Subcutaneous abdominal adipose tissue (tissue), 5 donors: ENCODE measurements around the gene FOXC1.

Experiments
- H3K27ac ChIP-seq: one replicate; pipeline ENCODE4 v1.7.0; 2013; ENCODE audit warnings: low read depth, mild to moderate bottlenecking, inconsistent platforms, low read length, moderate library complexity
- H3K27me3 ChIP-seq, 5 donors: one replicate each; pipeline ENCODE4 v1.7.0; 2013; ENCODE audit warnings: low read length in 5 of 5, inconsistent platforms in 1 of 5; ENCODE audit not compliant: control insufficient read depth in 5 of 5, insufficient read depth in 4 of 5
- H3K36me3 ChIP-seq, 5 donors: one replicate each; pipeline ENCODE4 v1.7.0; 2013; ENCODE audit warnings: low read length in 5 of 5; ENCODE audit not compliant: control insufficient read depth in 5 of 5, insufficient read depth in 5 of 5
- H3K4me1 ChIP-seq, 5 donors: one replicate each; pipeline ENCODE4 v1.7.0; 2013; ENCODE audit warnings: low read length in 5 of 5, mild to moderate bottlenecking in 3 of 5, moderate library complexity in 1 of 5; ENCODE audit not compliant: control insufficient read depth in 5 of 5, insufficient read depth in 5 of 5
- H3K4me3 ChIP-seq, 5 donors: one replicate each; pipeline ENCODE4 v1.7.0; 2013; ENCODE audit warnings: low read length in 5 of 5, low read depth in 1 of 5
- H3K9ac ChIP-seq, 5 donors: one replicate each; pipeline ENCODE4 v1.7.0; 2013; ENCODE audit warnings: low read length in 5 of 5, mild to moderate bottlenecking in 4 of 5, moderate library complexity in 3 of 5
- H3K9me3 ChIP-seq, 5 donors: one replicate each; pipeline ENCODE4 v1.7.0; 2013; ENCODE audit warnings: low read length in 5 of 5; ENCODE audit not compliant: control insufficient read depth in 5 of 5
- donor health status: healthy.
- donor health status: healthy.
- donor health status: healthy.
- donor health status: healthy.
- donor health status: healthy.

FOXC1 gene

DNA sequence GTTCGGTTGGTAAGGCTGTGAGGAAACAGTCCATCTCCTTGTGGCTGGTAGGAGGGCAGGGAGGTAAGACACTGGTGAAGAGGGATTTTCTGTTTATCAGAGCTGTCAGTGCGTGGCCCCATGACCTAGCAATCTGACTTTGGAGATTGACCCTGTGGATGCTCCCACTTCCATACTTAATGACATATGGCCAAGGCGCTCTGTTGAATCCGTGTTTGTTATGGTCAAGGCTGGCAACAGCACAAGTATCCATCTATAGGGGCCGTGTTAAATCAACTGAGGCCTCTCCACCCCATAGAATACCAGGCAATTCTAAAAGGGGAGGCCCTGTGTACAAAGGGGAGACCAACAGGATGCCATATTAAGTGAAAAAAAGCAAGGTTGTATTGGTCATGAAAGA is 25.6 kb upstream of the FOXC1 start:
- H3K9me3 ChIP-seq, result no peaks in the 10 kb centered on the region
- no peak overlapping the region for H3K27ac ChIP-seq
- H3K36me3 ChIP-seq, result no peaks in the 10 kb centered on the region
- no peak overlapping the region for H3K9ac ChIP-seq
- H3K4me3 ChIP-seq, result no peak overlapping the region
- H3K27me3 ChIP-seq, result peaks cover 0 to 6% (median 2%) of the 10 kb centered on the region in 5 donors
- H3K4me1 ChIP-seq, result no peaks in the 10 kb centered on the region

DNA sequence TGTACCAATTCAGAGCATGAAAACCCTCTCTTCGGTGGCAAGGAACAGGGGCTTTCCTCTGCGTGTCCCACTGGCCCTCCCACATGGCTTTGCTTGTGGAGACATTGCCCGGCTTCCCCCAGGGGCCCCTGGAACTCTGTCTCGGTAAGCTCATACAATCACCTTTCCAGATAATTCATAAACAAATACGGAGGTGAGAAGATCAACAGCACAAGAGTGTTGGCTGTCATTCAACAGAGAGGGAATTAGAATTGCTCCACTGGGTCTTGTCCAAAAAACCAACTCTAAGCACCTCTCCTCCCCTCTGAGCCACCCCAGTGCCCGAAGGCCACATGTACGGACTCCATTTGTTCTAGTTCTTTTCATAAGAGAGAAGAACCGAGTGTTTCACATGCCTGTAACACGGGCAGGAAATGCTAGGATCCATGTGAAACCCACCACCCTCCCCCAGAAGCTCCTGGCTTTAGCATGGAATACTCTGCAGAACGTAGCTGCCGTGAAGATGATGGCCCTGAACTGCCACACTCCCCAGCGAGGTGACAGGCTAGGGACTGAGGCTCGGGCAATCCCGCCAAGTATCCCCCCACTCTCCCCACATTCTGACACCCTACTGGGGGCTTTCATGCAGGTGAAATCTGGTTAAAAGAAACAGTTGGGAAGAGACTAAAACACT is 24.6 kb upstream of the FOXC1 start:
- peaks cover 0 to 8% (median 4%) of the 10 kb centered on the region in 5 donors for H3K27me3 ChIP-seq
- H3K27ac ChIP-seq, result no peak overlapping the region
- no peaks in the 10 kb centered on the region for H3K36me3 ChIP-seq
- no peak overlapping the region for H3K4me3 ChIP-seq
- no peaks in the 10 kb centered on the region for H3K9me3 ChIP-seq
- no peak overlapping the region for H3K9ac ChIP-seq
- H3K4me1 ChIP-seq, result no peaks in the 10 kb centered on the region

DNA sequence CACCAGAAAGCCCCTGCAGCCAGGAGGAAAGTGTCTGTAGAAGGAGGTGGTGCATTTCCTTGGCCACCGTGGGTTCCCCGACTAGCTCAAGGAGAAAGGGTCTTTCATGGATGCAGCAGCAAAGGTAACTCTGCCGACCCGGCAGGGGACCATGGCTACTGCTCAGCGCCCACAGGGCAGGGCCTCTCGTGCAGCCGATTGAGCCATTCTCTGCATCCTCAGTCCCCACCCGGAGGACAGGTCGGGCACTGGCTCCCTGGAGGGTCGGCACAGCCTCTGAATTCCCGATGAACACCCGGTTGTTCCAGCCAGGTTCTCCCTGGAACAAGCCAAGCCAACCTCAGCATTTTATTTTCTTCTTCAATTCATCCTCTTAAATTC is 24.1 kb upstream of the FOXC1 start:
- Histone ChIP-seq H3K27me3 (peaks cover 0 to 6% (median 4%) of the 10 kb centered on the region in 5 donors), H3K4me3 (no peak overlapping the region), H3K9me3 (no peaks in the 10 kb centered on the region), H3K9ac (no peak overlapping the region), H3K36me3 (no peaks in the 10 kb centered on the region), H3K4me1 (no peaks in the 10 kb centered on the region), H3K27ac (no peak overlapping the region)

DNA sequence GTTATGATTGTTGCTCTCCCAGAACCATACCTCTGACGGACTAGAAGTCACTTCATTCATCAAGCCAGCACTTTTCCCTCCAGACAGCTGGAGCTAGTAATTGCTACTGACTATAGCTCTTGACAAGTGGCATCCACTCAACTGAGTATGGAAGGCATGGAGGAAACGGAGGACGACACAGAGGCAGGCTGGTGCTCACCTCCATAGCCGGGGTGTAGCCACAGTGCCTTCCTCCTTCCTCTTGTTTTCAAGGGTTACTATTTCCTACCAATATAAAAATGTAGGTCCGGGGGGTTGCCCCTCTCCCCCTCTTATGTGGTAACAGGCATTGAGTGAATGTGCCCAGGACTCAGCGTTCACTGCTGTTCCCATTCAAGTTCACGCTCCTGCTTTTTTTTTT is 23.5 kb upstream of the FOXC1 start:
- H3K27me3 ChIP-seq, result peaks cover 0 to 5% (median 4%) of the 10 kb centered on the region in 5 donors
- no peaks in the 10 kb centered on the region for H3K4me1 ChIP-seq
- H3K27ac ChIP-seq, result no peak overlapping the region
- H3K4me3 ChIP-seq, result no peak overlapping the region
- H3K9ac ChIP-seq, result no peak overlapping the region
- no peaks in the 10 kb centered on the region for H3K9me3 ChIP-seq
- H3K36me3 ChIP-seq, result no peaks in the 10 kb centered on the region

DNA sequence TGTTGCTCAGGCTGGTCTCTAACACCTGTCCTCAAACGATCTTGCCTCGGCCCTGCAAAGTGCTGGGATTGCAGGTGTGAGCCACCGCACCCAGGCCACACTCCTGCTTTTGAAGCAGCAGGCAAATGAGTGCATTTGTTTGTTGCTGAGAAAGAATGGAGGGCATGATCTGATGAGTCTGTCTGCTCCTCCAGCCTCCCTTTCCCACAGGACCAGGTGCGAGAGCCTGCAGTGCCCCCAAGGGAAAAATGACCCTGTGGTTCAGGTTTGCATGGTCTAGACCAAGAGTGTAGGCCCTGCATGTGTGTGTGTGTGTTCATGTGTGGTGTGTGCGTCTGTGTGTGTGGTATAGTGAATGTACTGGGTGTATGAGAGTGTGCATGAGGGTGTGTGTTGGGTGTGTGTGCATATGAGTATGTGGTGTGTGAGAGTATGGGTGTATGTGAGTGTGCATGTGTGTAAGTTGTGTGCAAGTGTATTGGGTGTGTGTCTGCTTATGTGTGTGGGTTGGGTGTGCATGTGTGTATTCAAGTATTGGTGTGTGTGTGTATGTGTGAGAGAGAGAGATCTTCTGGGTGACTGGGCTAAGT is 22.8 kb upstream of the FOXC1 start:
- no peak overlapping the region for H3K27ac ChIP-seq
- H3K4me3 ChIP-seq, result no peak overlapping the region
- H3K9ac ChIP-seq, result no peak overlapping the region
- H3K36me3 ChIP-seq, result no peaks in the 10 kb centered on the region
- H3K9me3 ChIP-seq, result no peaks in the 10 kb centered on the region
- no peaks in the 10 kb centered on the region for H3K4me1 ChIP-seq
- H3K27me3 ChIP-seq, result peaks cover 0 to 6% (median 4%) of the 10 kb centered on the region in 5 donors

DNA sequence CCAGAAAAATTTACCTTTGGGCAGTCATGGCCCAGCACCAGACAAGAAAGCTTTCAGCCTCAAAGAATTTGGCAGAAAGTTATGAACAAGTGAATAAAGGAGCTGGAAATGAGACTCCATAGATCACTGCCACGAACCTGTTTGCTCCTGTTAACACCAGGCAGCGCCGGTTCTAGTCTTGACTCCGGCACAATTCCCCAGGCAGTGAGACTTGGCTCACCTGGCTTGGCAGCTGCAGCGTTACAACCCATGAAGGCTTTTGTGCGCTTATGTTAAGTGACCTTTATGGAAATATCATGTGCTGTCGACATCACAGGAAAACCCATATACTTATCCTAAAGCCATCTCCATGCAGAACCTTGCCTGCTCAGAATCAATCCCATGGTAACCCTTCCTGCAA is 22.2 kb upstream of the FOXC1 start:
- Histone ChIP-seq H3K4me3 (no peak overlapping the region), H3K9me3 (no peaks in the 10 kb centered on the region), H3K27ac (no peak overlapping the region), H3K4me1 (no peaks in the 10 kb centered on the region), H3K9ac (no peak overlapping the region), H3K36me3 (no peaks in the 10 kb centered on the region), H3K27me3 (peaks cover 0 to 8% (median 4%) of the 10 kb centered on the region in 5 donors)

DNA sequence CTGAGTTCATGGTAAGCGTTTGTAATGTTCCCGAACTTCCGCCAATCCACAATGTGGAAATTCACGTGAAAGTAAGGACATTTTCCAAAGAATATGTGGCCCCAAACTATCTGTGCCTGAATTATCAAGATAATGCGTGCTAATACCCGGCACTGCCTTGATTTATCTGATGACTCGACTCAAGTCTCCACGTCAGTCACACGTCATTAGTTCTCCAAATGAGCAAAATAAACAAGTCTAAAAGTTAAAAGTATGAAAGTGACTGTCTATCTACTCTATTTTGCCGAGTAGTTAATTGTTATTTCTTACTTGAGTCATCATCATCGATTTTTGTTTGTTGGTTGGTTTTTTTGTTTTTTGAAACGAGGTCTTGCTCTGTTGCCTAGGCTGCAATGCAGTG is 21.7 kb upstream of the FOXC1 start:
- H3K4me3 ChIP-seq, result no peak overlapping the region
- H3K9ac ChIP-seq, result no peak overlapping the region
- peaks cover 2 to 10% (median 5%) of the 10 kb centered on the region in 5 donors for H3K27me3 ChIP-seq
- H3K36me3 ChIP-seq, result no peaks in the 10 kb centered on the region
- H3K27ac ChIP-seq, result no peak overlapping the region
- H3K9me3 ChIP-seq, result no peaks in the 10 kb centered on the region
- H3K4me1 ChIP-seq, result no peaks in the 10 kb centered on the region

DNA sequence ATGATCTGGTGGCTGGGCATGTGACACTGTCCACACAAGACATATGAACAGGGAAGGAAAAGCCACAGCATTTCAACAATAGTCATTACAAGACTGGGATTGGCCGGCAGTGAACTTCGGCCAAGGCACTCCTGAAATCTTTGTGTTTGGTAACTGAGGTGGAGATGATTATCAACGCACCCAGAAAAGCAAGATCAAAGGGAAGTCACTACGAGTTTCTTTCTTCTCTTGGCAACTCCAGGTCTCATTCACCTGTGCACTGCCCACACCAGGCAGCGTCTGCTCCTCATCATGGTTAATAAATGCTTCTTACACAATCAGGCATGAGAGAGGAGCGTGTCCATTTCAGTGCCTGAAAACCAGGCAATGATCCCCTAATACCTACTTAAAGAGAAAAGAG is 20.5 kb upstream of the FOXC1 start:
- no peaks in the 10 kb centered on the region for H3K4me1 ChIP-seq
- H3K9ac ChIP-seq, result no peak overlapping the region
- H3K36me3 ChIP-seq, result no peaks in the 10 kb centered on the region
- no peak overlapping the region for H3K27ac ChIP-seq
- H3K4me3 ChIP-seq, result no peak overlapping the region
- peaks cover 5 to 23% (median 14%) of the 10 kb centered on the region in 5 donors for H3K27me3 ChIP-seq
- H3K9me3 ChIP-seq, result no peaks in the 10 kb centered on the region

DNA sequence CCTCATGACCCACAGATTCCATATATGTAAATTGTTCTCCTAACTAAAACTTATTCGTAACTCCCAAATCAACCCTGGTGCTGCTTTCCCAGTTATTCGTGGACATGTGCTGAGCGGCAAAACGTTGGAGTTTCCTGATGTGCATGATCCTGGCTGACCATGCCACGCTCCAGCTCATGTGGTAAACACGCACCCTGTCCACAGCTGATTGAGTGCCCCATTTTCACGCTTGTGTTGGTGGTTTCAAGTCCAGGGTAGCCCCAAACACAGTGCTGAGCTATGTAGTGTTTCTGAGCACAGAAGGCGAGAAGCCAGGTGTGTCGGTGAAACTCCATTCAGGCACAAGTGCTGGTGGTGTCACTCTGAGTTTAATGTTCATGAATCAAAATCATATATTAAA is 19.1 kb upstream of the FOXC1 start:
- H3K9me3 ChIP-seq, result no peaks in the 10 kb centered on the region
- H3K4me3 ChIP-seq, result no peak overlapping the region
- no peaks in the 10 kb centered on the region for H3K4me1 ChIP-seq
- no peaks in the 10 kb centered on the region for H3K36me3 ChIP-seq
- H3K9ac ChIP-seq, result no peak overlapping the region
- H3K27me3 ChIP-seq, result peaks cover 18 to 32% (median 23%) of the 10 kb centered on the region in 5 donors
- H3K27ac ChIP-seq, result no peak overlapping the region

DNA sequence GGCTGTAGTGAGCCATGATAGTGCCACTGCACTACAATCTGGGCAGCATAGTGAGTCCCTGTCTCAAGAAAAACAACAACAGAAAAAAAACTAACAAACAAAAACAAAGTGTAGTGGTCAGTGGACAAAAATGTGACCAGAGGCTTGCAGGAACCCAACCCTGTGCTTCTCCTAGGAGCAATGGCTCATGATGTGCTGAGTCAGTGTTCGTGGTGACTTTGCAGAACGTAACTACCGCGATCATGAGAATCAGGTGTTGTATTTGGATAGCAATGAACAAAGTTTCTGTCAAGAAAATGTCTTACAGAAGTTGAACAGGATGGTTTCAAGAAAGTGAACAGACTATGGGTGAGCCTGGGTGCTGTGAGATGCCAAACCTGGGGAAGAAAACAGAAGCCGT is 18.5 kb upstream of the FOXC1 start:
- Histone ChIP-seq H3K36me3 (no peaks in the 10 kb centered on the region), H3K27me3 (peaks cover 20 to 34% (median 29%) of the 10 kb centered on the region in 5 donors), H3K4me1 (peaks cover 0 to 4% (median 4%) of the 10 kb centered on the region in 5 donors), H3K9ac (no peak overlapping the region), H3K4me3 (no peak overlapping the region), H3K9me3 (no peaks in the 10 kb centered on the region), H3K27ac (no peak overlapping the region)
